Fibroblast of mammary gland (primary cell): Measurements from ENCODE around the gene SCML2.

Source experiments
- DNase-seq: peaks from one replicate; pipeline ENCODE4 v3.0.0-alpha.2; 2010; ENCODE audit warnings: low read depth
- H3K4me3 ChIP-seq: 2 replicates; pipeline ENCODE4 v1.5.1; 2011; ENCODE audit warnings: low read depth, mild to moderate bottlenecking, low read length, moderate library complexity; ENCODE audit not compliant: control insufficient read depth
- CTCF ChIP-seq: conservative IDR thresholded peaks from 2 replicates; pipeline ENCODE4 v1.5.1; 2011; ENCODE audit warnings: low read depth, low read length, inconsistent platforms; ENCODE audit not compliant: control insufficient read depth, insufficient read depth

SCML2 gene

GRCh38 chrX:18294893-18295292 lies 59.6 kb downstream of the SCML2 start:
- TF ChIP-seq CTCF: no peak
- DNase-seq: no peak

DNA sequence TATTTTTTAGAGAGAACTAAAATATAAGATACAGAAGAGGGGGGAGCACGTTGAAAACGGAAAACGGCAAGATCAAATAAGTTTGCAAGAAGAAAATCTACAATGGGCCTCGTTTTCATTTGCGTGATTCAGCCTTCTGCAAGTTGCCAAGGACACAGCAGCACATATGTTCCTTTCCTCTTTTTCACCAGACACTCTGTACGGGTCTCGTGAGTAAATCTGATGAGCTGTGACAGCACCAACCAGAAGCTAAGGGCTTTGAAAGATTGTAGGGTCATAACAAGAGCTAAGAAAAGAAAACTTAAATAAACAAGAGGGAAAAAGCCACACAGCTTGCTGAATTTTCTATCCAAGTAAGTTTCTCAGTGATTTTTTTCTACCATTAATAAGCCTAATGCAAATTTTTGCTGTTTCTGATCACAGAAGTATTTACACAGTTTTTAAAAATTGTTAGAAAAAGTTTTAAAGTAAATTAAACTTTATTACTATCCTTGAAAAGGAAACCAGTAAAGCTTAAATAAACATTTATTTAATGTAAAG lies 63.4 kb downstream of the SCML2 start:
- no peak overlapping the region for H3K4me3 ChIP-seq
- DNase-seq: peak; percentile 2

More at GRCh38 chrX:18294893-18295292, 59.6 kb downstream of the SCML2 start:
- no peak overlapping the region for H3K4me3 ChIP-seq

GRCh38 chrX:18290200-18290599 lies 64.3 kb downstream of the SCML2 start:
- DNase-seq: peak; percentile 9
- TF ChIP-seq CTCF: no peak
- H3K4me3 ChIP-seq: no peak overlapping the region

More for the DNA sequence above, 63.4 kb downstream of the SCML2 start:
- TF ChIP-seq CTCF: no peak

DNA sequence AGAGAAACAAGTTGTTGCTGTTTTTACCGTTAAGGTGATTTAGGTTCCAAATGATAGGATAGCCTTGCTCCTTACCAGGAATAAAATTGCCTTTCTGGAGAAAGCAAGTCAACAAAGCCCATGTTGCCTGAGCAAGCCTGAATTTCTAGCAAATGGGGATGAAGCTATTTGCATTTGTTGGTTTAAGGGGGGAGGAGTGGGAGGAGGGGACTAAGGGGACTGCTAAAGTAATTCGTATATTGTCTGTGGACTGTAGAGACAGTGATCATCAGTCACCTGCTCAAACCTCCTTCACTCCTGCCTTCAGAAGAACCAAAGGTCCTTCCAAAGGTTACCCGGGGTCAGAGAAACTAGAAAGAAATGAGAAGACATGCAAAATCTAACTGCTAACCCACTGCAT lies 65.8 kb downstream of the SCML2 start:
- no peak overlapping the region for H3K4me3 ChIP-seq
- no peak for DNase-seq
- TF ChIP-seq CTCF: no peak

GRCh38 chrX:18286322-18286831 lies 68.1 kb downstream of the SCML2 start:
- H3K4me3 ChIP-seq: no peak overlapping the region
- DNase-seq: no peak
- no peak for TF ChIP-seq CTCF

DNA sequence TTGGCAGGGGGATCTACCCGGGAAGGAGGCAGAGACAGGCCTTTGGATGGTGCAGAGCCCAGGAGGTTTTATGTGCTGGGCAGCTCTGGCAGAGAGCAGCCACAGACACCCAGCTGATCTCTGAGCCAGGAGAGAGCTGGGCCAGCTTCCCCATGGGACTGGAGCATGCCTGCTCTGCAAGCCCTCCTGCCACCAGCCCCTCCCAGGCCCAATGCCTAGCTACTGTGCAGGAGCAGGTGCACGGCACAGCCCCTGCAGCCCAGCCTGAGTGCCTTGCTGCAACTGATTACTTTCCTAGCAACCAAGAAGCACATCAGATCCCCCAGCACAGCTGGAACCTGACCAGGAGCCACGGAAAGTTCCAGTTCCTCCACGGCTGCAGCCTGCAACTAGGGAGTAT lies 76.0 kb downstream of the SCML2 start:
- no peak for TF ChIP-seq CTCF
- no peak for DNase-seq

GRCh38 chrX:18272222-18272621 lies 82.3 kb downstream of the SCML2 start:
- no peak for TF ChIP-seq CTCF
- no peak for DNase-seq
- no peak overlapping the region for H3K4me3 ChIP-seq

More for the DNA sequence above, 76.0 kb downstream of the SCML2 start:
- H3K4me3 ChIP-seq: no peak overlapping the region
